HG03457 (cell line): Measurements from ENCODE around the gene GRIA1.

Source experiments
- ATAC-seq: cut with Tn5 transposase; IDR thresholded peaks from one replicate; pipeline ENCODE4 v1.9.1; 2021; ENCODE audit warnings: moderate number of reproducible peaks; ENCODE audit not compliant: unreplicated experiment

The GRIA1 gene

GRCh38 chr5:153496835-153497234 lies 6.4 kb downstream of the GRIA1 start:
- ATAC-seq: no peak

GRCh38 chr5:153498516-153498915 lies 8.0 kb downstream of the GRIA1 start:
- ATAC-seq: no peak

GRCh38 chr5:153500178-153500577 lies 9.7 kb downstream of the GRIA1 start:
- ATAC-seq: no peak

GRCh38 chr5:153504726-153505125 lies 14.3 kb downstream of the GRIA1 start:
- ATAC-seq: no peak

- no peak for ATAC-seq
Measured at GRCh38 chr5:153508700-153509099, 18.2 kb downstream of the GRIA1 start.

GRCh38 chr5:153511622-153512021 lies 21.2 kb downstream of the GRIA1 start:
- ATAC-seq: no peak

GRCh38 chr5:153513156-153513555 lies 22.7 kb downstream of the GRIA1 start:
- no peak for ATAC-seq

GRCh38 chr5:153515301-153515700 lies 24.8 kb downstream of the GRIA1 start:
- ATAC-seq: no peak

GRCh38 chr5:153516504-153517240 lies 26.2 kb downstream of the GRIA1 start:
- ATAC-seq: no peak

GRCh38 chr5:153517241-153517611 lies 26.8 kb downstream of the GRIA1 start:
- no peak for ATAC-seq

GRCh38 chr5:153520137-153520536 lies 29.7 kb downstream of the GRIA1 start:
- ATAC-seq: no peak

GRCh38 chr5:153520952-153521351 lies 30.5 kb downstream of the GRIA1 start:
- ATAC-seq: no peak

GRCh38 chr5:153523211-153523610 lies 32.7 kb downstream of the GRIA1 start:
- no peak for ATAC-seq

- ATAC-seq: no peak
Measured at GRCh38 chr5:153523831-153524230, 33.4 kb downstream of the GRIA1 start.

GRCh38 chr5:153525536-153525935 lies 35.1 kb downstream of the GRIA1 start:
- ATAC-seq: no peak

- ATAC-seq: no peak
Measured at GRCh38 chr5:153530357-153531143, 40.1 kb downstream of the GRIA1 start.

GRCh38 chr5:153533546-153533945 lies 43.1 kb downstream of the GRIA1 start:
- ATAC-seq: no peak

GRCh38 chr5:153534102-153534501 lies 43.6 kb downstream of the GRIA1 start:
- ATAC-seq: no peak

- ATAC-seq: no peak
Measured at GRCh38 chr5:153537207-153537606, 46.7 kb downstream of the GRIA1 start.

GRCh38 chr5:153539983-153540382 lies 49.5 kb downstream of the GRIA1 start:
- no peak for ATAC-seq

GRCh38 chr5:153542536-153542935 lies 52.1 kb downstream of the GRIA1 start:
- no peak for ATAC-seq

- no peak for ATAC-seq
Measured at GRCh38 chr5:153543288-153543687, 52.8 kb downstream of the GRIA1 start.
